Articular chondrocyte of knee joint (primary cell): ENCODE data around the gene CLDN9. TPM values are rescaled to one million over a fixed set of nuclear protein-coding genes. Genes with fewer than 3 reads are reported as not detected.

Experiments
- small RNA-seq: library from RNA; depleted of rRNA; stranded (forward); fragments of <200 nt; gene quantifications from one replicate; pipeline ENCODE3, GENCODE V24; 2012
- total RNA-seq: library from RNA; depleted of rRNA; stranded (reverse); fragments of >200 nt; gene quantifications from 2 replicates; pipeline ENCODE4 v1.2.3, GENCODE V29; 2012

The CLDN9 gene, protein sequence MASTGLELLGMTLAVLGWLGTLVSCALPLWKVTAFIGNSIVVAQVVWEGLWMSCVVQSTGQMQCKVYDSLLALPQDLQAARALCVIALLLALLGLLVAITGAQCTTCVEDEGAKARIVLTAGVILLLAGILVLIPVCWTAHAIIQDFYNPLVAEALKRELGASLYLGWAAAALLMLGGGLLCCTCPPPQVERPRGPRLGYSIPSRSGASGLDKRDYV
- not detected in 2 replicates for total RNA-seq

GRCh38 chr16:3012828-3013420, at the start of gene CLDN9:
CLDN9 (plus strand) TSS chr16:3012923; CDS start chr16:3013363, 440 bp downstream.

GRCh38 chr16:2963723-2964474, 48.8 kb upstream of the CLDN9 start, which contains the start of gene KREMEN2:
KREMEN2 (plus strand) TSS chr16:2964275; CDS start chr16:2964521, 246 bp downstream.

GRCh38 chr16:2968738-2969544, 43.8 kb upstream of the CLDN9 start, which contains the start of gene PAQR4:
PAQR4 (plus strand) TSS chr16:2969348; CDS start chr16:2969675, 327 bp downstream.

DNA sequence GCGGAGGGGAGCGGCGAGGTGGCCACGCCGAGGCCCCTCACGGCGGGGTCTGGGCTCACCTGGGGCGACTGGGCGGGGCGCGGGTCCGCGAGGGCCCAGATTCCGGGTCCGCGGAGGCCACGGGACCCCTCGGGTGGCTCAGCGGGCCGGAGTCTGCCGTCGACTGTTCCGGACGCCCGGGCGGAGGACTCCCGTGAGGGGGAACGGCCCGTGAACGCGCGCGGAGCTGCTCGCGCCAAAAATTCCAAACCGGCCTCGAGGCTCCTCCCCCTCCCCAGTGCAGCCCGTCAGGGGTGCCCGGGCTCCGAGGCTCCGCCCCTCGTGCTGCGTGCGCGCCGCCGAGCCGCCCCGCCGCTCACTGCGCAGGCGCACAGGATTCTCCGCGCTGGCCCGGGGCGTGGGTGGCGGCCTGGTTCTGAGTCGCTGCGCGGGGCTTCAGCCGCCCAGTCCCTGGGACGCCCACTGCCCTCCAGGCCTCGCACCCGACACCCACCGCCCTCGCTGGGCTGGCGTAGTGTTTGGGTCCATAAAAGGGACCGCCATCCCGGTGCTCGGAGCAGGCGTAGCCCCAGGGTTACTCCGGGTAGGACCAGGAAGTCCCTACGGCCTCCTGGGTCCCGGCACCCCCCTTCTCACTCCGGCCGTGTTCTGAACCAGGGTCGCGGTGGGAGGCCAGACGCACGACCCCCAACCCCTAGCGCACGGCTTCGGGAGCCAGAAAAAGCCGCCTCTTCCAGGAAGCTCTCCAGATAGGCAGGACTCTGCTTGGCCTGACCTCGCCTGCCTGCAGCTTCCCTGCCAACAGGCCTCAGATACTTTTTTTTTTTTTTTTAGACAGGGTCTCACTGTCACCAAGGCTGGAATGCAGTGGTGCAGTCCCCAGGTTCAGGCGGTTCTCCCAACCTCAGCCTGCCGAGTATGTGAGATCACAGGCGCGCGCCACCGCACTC, 32.2 kb upstream of the CLDN9 start, which contains the start of gene PKMYT1:
Gene PKMYT1 (minus strand): TSS at position 220 of the 950 bp plus-strand sequence. CDS start 789 bp downstream, outside the sequence.

DNA sequence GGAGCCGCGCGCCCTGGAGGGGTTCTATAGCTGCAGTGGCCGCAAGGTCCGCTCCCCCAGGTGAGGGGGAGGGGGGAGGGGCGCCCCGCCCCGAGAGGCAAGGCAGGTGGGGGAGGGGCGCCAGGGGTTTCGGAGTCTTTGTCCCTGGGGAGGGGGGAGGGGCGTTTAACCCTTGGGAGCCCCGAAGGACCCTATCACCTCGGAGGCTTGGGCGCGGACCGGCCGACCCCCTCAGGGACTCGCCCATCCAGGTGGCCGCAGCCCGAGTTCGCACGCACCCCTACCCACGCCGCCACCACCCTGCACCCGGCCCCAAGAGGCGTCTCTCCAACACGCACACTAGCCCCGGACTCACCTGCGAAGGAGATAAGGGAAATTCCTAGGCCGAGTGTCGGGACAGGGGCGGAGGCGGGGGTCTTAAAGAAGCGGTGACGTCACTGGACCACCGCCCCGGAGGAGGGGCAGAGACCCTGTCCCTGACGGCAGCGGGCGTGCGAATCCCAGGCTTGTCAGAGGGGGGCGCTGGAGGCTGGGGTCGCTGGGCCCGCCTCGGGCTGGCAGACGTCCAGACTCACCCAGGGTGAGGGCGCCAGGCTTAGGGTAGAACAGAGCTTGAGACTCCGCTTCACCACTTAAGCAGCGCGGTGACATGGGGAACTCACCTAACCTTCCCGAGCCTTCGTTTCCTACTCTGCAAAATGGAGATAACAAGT, 5.2 kb downstream of the CLDN9 start, which contains the start of gene CLDN6:
Gene CLDN6 (minus strand): TSS at position 390 of the 713 bp plus-strand sequence. CDS start 2,162 bp downstream, outside the sequence.

GRCh38 chr16:3020247-3020603, 7.5 kb downstream of the CLDN9 start, which contains the start of gene TNFRSF12A:
TNFRSF12A (plus strand) TSS chr16:3020368; CDS start chr16:3020398, 30 bp downstream.

GRCh38 chr16:3023669-3024478, 11.2 kb downstream of the CLDN9 start, which contains the start of the genes HCFC1R1 and THOC6:
HCFC1R1 (minus strand) TSS chr16:3023942; CDS start chr16:3023941, 1 bp downstream.
THOC6 (plus strand) TSS chr16:3024035; CDS start chr16:3024327, 292 bp downstream.

GRCh38 chr16:3036726-3037315, 24.1 kb downstream of the CLDN9 start, which contains the start of gene BICDL2:
BICDL2 (minus strand) TSS chr16:3036944; CDS start chr16:3035496, 1,448 bp downstream.

DNA sequence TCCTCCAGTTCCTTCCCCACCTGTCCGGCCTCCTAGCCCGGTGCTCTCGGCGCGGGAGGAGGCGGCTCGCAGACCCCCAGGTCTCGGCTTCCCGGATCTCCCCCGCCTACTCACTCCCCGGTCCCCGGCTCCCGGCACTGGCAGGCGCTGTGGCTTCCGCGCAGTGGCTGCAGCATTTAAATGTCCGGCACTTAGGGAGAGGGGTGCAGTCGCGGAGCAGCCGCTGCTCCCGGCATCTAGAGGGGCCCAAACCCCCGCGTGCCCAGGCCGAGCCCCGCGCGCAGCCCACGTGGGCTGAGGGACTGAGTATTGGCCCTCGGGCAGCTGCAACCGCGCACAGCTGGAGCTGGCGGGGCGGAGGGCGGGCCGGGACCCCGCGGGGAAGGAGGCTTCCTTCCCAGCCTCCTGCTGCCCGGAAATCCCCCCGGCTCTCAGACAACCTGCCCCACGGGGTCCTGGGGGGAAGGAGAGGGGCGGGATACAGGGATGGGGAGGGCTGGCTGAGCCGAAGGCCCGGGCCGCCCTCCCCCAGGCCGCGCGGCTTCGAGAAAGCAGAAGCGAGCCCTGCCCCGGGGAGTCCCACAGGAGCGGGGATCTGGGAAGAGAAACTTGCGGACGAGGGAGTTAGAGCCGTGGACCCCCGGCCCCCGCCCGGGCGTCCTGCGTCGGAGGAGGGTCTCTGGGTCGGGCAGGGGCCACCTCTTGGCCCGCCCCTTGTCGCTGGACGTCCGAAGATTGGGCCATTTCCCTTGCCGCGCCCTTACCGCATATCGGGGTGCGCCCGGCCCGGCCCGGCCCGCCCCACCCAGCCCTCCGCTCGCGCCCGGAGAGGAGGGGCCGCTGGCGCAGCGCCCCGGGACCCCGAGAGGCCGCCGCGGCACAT, 33.3 kb downstream of the CLDN9 start, which contains the start of gene MMP25:
Gene MMP25 (plus strand): TSS at position 804 of the 883 bp plus-strand sequence. CDS start 357 bp downstream, outside the sequence.

Small RNA genes within 50 kb of the gene (small RNA-seq; reads per million reads assigned to genes)
- not detected for gene LINC00514

Other genes with a start within 250 kb of the CLDN9 start
- 163 and 314 TPM in 2 replicates for gene ELOB, start 235.6 kb upstream of the CLDN9 start, total RNA-seq
- gene PRSS33, start 225.4 kb upstream of the CLDN9 start, total RNA-seq = not detected in 2 replicates
- not detected in 2 replicates for gene PRSS41, start 214.5 kb upstream of the CLDN9 start, total RNA-seq
- 0.22 TPM in 1 of 2 replicates, not detected in the other for gene PRSS21, start 195.7 kb upstream of the CLDN9 start, total RNA-seq
- 3.7 and 6.7 TPM in 2 replicates for gene ZG16B, start 182.6 kb upstream of the CLDN9 start, total RNA-seq
- gene PRSS22, start 154.8 kb upstream of the CLDN9 start, total RNA-seq = not detected in 2 replicates
- gene FLYWCH2, start 129.7 kb upstream of the CLDN9 start, total RNA-seq = 37.6 and 46.6 TPM in 2 replicates
- 43.4 and 51.8 TPM in 2 replicates for gene FLYWCH1, start 101.0 kb upstream of the CLDN9 start, total RNA-seq
- gene KREMEN2, start 48.6 kb upstream of the CLDN9 start, total RNA-seq = not detected in 2 replicates
- gene PAQR4, start 43.6 kb upstream of the CLDN9 start, total RNA-seq = 3.5 and 4.8 TPM in 2 replicates
- 4.8 and 6.4 TPM in 2 replicates for gene PKMYT1, start 32.5 kb upstream of the CLDN9 start, total RNA-seq
- gene CLDN6, start 5.3 kb downstream of the CLDN9 start, total RNA-seq = not detected in 2 replicates
- gene TNFRSF12A, start 7.4 kb downstream of the CLDN9 start, total RNA-seq = 114 and 131 TPM in 2 replicates
- 12.8 and 18.4 TPM in 2 replicates for gene HCFC1R1, start 11.0 kb downstream of the CLDN9 start, total RNA-seq
- 18.8 and 20.3 TPM in 2 replicates for gene THOC6, start 11.1 kb downstream of the CLDN9 start, total RNA-seq
- gene BICDL2, start 24.0 kb downstream of the CLDN9 start, total RNA-seq = 0.11 TPM in 1 of 2 replicates, not detected in the other
- not detected in 2 replicates for gene MMP25, start 33.6 kb downstream of the CLDN9 start, total RNA-seq
- gene IL32, start 52.7 kb downstream of the CLDN9 start, total RNA-seq = 1.3 and 5.6 TPM in 2 replicates
- gene ZSCAN10, start 86.4 kb downstream of the CLDN9 start, total RNA-seq = not detected in 2 replicates
- gene ZNF205, start 99.7 kb downstream of the CLDN9 start, total RNA-seq = 9.7 and 11.8 TPM in 2 replicates
- gene ZNF213, start 122.1 kb downstream of the CLDN9 start, total RNA-seq = 4.2 and 4.8 TPM in 2 replicates
- not detected in 2 replicates for gene OR1F1, start 175.3 kb downstream of the CLDN9 start, total RNA-seq
- 9.3 and 9.8 TPM in 2 replicates for gene ZNF200, start 222.2 kb downstream of the CLDN9 start, total RNA-seq
- gene MEFV, start 243.7 kb downstream of the CLDN9 start, total RNA-seq = 0.11 and 0.13 TPM in 2 replicates